ENCODE results near the gene THSD1. TPM values are rescaled to one million over a fixed set of nuclear protein-coding genes. Genes with fewer than 3 reads are reported as not detected.
"Not testable (repeated sequence)": the region's sequence is repeated elsewhere in the genome, so short reads cannot be mapped to it uniquely, and the experiment has no call there.

Gene THSD1
- total RNA-seq, 1 donor from 2014 or later: 19.5 TPM

DNA sequence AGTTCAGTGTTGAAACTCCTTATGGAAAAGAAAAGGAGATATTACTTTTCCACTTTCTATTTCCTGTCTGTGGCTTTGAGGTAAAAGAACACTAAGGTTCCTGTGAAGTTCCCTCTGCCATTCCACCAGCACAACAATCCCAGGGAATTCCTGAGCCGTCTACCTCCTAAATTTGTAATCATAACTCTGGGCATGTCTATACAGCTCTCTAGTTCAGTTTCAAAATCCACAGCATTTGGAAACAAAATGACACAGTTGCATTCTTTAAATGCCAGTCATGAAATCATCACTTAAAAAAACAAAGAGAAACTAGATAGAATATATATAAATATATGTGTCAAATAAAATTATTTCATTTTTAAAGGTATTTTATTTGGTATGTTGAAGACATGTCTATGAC, 9.0 kb upstream of the THSD1 start:
- FAIRE-seq (no peak), DNase-seq (ENCODE audit: low read depth) (peak; percentile 98)
- Histone ChIP-seq H3K27me3 (ENCODE audit: control insufficient read depth, insufficient read depth, low read length) (no peaks in the 10 kb centered on the region), H3K4me3 (ENCODE audit: low read depth, low read length) (no peak overlapping the region), H3K36me3 (ENCODE audit: control insufficient read depth, insufficient read depth, low read length) (no peaks in the 10 kb centered on the region)
- TF ChIP-seq, protein P1, sequence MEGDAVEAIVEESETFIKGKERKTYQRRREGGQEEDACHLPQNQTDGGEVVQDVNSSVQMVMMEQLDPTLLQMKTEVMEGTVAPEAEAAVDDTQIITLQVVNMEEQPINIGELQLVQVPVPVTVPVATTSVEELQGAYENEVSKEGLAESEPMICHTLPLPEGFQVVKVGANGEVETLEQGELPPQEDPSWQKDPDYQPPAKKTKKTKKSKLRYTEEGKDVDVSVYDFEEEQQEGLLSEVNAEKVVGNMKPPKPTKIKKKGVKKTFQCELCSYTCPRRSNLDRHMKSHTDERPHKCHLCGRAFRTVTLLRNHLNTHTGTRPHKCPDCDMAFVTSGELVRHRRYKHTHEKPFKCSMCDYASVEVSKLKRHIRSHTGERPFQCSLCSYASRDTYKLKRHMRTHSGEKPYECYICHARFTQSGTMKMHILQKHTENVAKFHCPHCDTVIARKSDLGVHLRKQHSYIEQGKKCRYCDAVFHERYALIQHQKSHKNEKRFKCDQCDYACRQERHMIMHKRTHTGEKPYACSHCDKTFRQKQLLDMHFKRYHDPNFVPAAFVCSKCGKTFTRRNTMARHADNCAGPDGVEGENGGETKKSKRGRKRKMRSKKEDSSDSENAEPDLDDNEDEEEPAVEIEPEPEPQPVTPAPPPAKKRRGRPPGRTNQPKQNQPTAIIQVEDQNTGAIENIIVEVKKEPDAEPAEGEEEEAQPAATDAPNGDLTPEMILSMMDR (IDR thresholded peaks at IDR 0.05; ENCODE audit: insufficient read depth, low read length, severe bottlenecking): no peak

DNA sequence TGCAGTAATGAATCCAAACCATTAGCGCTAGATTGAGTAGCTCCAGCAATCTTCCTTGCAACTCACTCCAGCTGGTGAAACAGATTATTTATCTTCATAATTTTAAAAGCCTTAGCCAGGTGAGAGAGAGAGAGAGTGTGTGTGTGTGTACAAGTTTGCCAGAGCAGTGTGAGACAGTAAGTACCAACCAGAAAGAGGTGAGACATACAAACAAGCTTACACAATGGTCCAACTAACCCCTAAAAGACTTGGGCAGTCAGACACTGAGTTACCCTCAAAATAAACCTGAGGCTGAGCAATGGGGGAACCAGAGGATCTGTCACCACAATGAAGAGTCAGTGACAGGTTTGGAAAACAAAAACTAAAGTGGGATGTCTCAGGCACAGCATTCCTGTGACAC, 8.1 kb upstream of the THSD1 start:
- DNase-seq (ENCODE audit: low read depth) (peak; percentile 66), FAIRE-seq (peak; percentile 87)
- no peak overlapping the region for H3K4me3 ChIP-seq (ENCODE audit: low read depth, low read length)
- no peaks in the 10 kb centered on the region for H3K27me3 ChIP-seq (ENCODE audit: control insufficient read depth, insufficient read depth, low read length)
- H3K36me3 ChIP-seq (ENCODE audit: control insufficient read depth, insufficient read depth, low read length): no peaks in the 10 kb centered on the region
- TF ChIP-seq, protein P1 (IDR thresholded peaks at IDR 0.05; ENCODE audit: insufficient read depth, low read length, severe bottlenecking): no peak

DNA sequence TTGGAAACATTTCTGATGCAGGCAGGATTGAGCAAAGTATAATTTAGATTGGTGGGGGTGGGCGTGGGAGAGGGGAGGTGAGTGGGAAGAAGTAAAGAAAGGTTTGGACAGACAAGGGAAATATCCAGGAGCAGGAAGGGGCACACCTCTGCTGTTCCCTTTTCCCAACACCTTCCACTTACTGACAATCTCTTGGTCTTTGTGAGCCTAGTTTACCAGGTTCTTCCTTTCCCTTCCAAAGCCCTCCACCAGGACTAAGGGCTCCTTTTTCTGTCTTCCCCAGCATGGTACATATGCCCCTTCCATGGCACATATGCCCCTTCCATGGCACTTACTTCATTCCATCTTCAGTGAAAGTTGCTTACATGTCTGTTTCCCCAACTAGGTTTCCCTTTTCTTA, 6.2 kb upstream of the THSD1 start:
- FAIRE-seq: no peak
- Histone ChIP-seq H3K36me3 (ENCODE audit: control insufficient read depth, insufficient read depth, low read length) (no peaks in the 10 kb centered on the region), H3K4me3 (ENCODE audit: low read depth, low read length) (no peak overlapping the region), H3K27me3 (ENCODE audit: control insufficient read depth, insufficient read depth, low read length) (no peaks in the 10 kb centered on the region)
- DNase-seq (ENCODE audit: low read depth): no peak
- TF ChIP-seq, protein P1 (IDR thresholded peaks at IDR 0.05; ENCODE audit: insufficient read depth, low read length, severe bottlenecking): no peak

DNA sequence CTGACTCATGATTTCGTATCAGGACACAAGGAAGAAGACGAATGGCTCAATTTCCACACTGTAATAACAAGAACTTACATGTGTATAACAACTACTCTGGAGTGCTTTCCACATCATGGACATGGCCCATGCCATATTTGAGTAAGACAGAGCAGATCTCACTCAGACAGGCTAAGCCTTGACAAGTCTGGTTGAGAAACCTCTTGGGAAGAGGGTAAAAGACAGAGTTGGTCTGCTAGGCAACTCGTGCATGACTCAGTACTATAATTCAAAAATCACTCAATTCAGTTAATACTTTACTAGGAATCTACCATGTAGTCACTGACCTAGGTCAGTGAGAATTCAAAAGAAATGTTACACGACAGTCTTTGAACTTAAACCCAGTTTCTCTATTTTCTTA, 5.7 kb upstream of the THSD1 start:
- peak; percentile 100 for DNase-seq (ENCODE audit: low read depth)
- FAIRE-seq: peak; percentile 99

DNA sequence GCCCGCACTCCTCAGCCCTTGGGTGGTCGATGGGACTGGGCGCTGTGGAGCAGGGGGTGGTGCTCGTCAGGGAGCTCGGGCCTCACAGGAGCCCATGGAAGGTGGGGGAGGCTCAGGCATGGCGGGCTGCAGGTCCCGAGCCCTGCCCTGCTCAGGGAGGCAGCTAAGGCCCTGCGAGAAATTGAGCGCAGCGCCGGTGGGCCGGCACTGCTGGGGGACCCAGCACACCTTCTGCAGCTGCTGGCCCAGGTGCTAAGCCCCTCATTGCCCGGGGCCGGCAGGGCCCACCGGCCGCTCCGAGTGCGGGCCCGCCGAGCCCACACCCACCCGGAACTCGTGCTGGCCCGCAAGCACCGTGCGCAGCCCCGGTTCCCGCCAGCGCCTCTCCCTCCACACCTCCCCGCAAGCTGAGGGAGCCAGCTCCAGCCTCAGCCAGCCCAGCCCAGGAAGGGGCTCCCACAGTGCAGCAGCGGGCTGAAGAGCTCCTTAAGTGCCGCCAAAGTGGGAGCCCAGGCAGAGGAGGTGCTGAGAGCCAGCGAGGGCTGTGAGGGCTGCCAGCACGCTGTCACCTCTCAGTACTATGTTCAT, 2.2 kb upstream of the THSD1 start:
- not testable (repeated sequence) for DNase-seq (ENCODE audit: low read depth); FAIRE-seq; H3K27me3 ChIP-seq (ENCODE audit: control insufficient read depth, insufficient read depth, low read length); H3K36me3 ChIP-seq (ENCODE audit: control insufficient read depth, insufficient read depth, low read length); H3K4me3 ChIP-seq (ENCODE audit: low read depth, low read length)

More for the DNA sequence above, 5.7 kb upstream of the THSD1 start:
- no peak overlapping the region for H3K4me3 ChIP-seq (ENCODE audit: low read depth, low read length)
- no peaks in the 10 kb centered on the region for H3K27me3 ChIP-seq (ENCODE audit: control insufficient read depth, insufficient read depth, low read length)
- TF ChIP-seq, protein P1 (IDR thresholded peaks at IDR 0.05; ENCODE audit: insufficient read depth, low read length, severe bottlenecking): no peak
- H3K36me3 ChIP-seq (ENCODE audit: control insufficient read depth, insufficient read depth, low read length): no peaks in the 10 kb centered on the region

DNA sequence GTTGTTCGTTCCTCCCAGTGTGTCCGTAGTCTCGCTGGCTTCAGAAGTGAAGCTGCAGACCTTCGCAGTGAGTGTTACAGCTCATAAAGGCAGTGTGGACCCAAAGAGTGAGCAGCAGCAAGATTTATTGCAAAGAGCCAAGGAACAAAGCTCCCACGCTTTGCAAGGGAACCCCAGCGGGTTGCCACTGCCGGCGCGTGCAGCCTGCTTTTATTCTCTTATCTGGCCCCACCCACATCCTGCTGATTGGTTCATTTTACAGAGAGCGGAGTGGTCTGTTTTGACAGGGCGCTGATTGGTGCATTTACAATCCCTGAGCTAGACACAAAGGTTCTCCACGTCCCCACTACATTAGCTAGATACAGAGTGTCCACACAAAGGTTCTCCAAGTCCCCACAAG, 1.5 kb upstream of the THSD1 start:
- not testable (repeated sequence) for H3K4me3 ChIP-seq (ENCODE audit: low read depth, low read length); DNase-seq (ENCODE audit: low read depth); H3K36me3 ChIP-seq (ENCODE audit: control insufficient read depth, insufficient read depth, low read length); FAIRE-seq; H3K27me3 ChIP-seq (ENCODE audit: control insufficient read depth, insufficient read depth, low read length)

DNA sequence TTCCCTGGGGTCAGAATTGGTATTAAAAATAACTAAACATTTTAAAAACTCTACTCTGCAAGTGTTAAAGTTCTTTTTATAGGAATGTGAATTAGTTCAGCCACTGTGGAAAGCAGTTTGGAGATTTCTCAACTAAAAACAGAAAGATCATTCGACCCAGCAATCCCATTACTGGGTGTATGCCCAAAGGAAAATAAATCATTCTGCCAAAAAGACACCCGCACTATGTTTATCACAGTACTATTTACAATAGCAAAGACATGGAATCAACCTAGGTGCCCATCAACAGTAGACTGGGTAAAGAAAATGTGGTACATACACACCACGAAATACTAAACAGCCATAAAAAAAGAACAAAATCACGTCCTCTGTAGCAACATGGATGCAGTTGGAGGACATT, 657 bp upstream of the THSD1 start:
- DNase-seq (ENCODE audit: low read depth) (no peak), FAIRE-seq (no peak)
- TF ChIP-seq, protein P1 (IDR thresholded peaks at IDR 0.05; ENCODE audit: insufficient read depth, low read length, severe bottlenecking): no peak
- no peaks in the 10 kb centered on the region for H3K27me3 ChIP-seq (ENCODE audit: control insufficient read depth, insufficient read depth, low read length)
- no peak overlapping the region for H3K4me3 ChIP-seq (ENCODE audit: low read depth, low read length)
- no peaks in the 10 kb centered on the region for H3K36me3 ChIP-seq (ENCODE audit: control insufficient read depth, insufficient read depth, low read length)

Data from bronchial epithelial cell (primary cell).